ENCODE measurements around the gene TSPAN9.
A peak's percentile ranks its signal among the peaks of the same experiment; 100 is the strongest.

Gene TSPAN9

GRCh38 chr12:3078086-3078820 is 1.1 kb downstream of the TSPAN9 start:
- no peak for DNase-seq

- no peak for DNase-seq
Observed at GRCh38 chr12:3081091-3081490, 3.9 kb downstream of the TSPAN9 start.

- no peak for DNase-seq
Observed at GRCh38 chr12:3081886-3082285, 4.7 kb downstream of the TSPAN9 start.

- no peak for DNase-seq
Observed at GRCh38 chr12:3083241-3083920, 6.2 kb downstream of the TSPAN9 start.

- no peak for DNase-seq
Observed at GRCh38 chr12:3083921-3084347, 6.8 kb downstream of the TSPAN9 start.

- DNase-seq = no peak
Observed at GRCh38 chr12:3084742-3085141, 7.6 kb downstream of the TSPAN9 start.

- no peak for DNase-seq
Observed at GRCh38 chr12:3085341-3086139, 8.4 kb downstream of the TSPAN9 start.

GRCh38 chr12:3086211-3086610 is 9.0 kb downstream of the TSPAN9 start:
- DNase-seq = no peak

- no peak for DNase-seq
Observed at GRCh38 chr12:3086729-3087323, 9.6 kb downstream of the TSPAN9 start.

- no peak for DNase-seq
Observed at GRCh38 chr12:3087758-3088650, 10.8 kb downstream of the TSPAN9 start.

- no peak for DNase-seq
Observed at GRCh38 chr12:3089588-3089987, 12.4 kb downstream of the TSPAN9 start.

GRCh38 chr12:3090240-3091037 is 13.3 kb downstream of the TSPAN9 start:
- peak in 1 of 14 donors; percentile 77 for DNase-seq

- peak in 1 of 14 donors; percentile 59 for DNase-seq
Observed at GRCh38 chr12:3091038-3091319, 13.8 kb downstream of the TSPAN9 start.

GRCh38 chr12:3091382-3092241 is 14.4 kb downstream of the TSPAN9 start:
- DNase-seq = no peak

- no peak for DNase-seq
Observed at GRCh38 chr12:3092764-3093163, 15.6 kb downstream of the TSPAN9 start.

GRCh38 chr12:3097186-3097804 is 20.1 kb downstream of the TSPAN9 start:
- no peak for DNase-seq

- no peak for DNase-seq
Observed at GRCh38 chr12:3097836-3098235, 20.7 kb downstream of the TSPAN9 start.

GRCh38 chr12:3098436-3098835 is 21.3 kb downstream of the TSPAN9 start:
- DNase-seq = no peak

GRCh38 chr12:3099146-3099545 is 22.0 kb downstream of the TSPAN9 start:
- no peak for DNase-seq

All from C1 segment of cervical spinal cord (tissue), 14 donors.